Measurements from ENCODE around the gene ZNF638.

ZNF638 gene

DNA sequence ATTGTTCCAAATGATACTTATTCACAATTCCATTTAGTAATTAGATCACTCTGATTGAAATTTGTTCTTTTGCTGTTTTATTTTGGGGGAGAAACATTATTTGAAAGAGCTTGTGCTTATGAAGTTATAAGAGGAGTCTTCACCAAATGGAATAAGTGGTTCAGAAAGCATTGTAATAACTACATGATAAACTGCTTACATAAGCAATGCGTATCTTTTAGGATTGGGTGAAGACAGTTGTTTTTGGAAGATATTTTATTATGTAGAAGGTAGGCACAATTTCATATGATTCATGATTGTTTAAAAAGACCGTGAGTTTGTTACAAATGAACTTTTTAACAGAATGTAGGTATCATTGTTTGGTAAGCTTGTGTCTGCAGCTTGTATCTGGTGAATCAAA lies 14.5 kb downstream of the ZNF638 start:
- TF ChIP-seq SUZ12 (IDR thresholded peaks at IDR 0.05; ENCODE audit: extremely low read depth, insufficient read depth, insufficient read length) (no peak), YY1 (IDR thresholded peaks at IDR 0.05; ENCODE audit: insufficient read depth, insufficient read length) (no peak), ZNF274 (IDR thresholded peaks at IDR 0.05; ENCODE audit: low read depth, low read length) (no peak)
- H3K9me3 ChIP-seq (ENCODE audit: insufficient read depth, low read length): no peaks in the 10 kb centered on the region
- no peak overlapping the region for H3K9ac ChIP-seq (ENCODE audit: insufficient read length, low read depth)
- no peak overlapping the region for H3K4me3 ChIP-seq (ENCODE audit: insufficient read length, low read depth)
- no peaks in the 10 kb centered on the region for H3K4me1 ChIP-seq (ENCODE audit: insufficient read depth, insufficient read length)
- H3K27me3 ChIP-seq (ENCODE audit: insufficient read depth, insufficient read length): no peaks in the 10 kb centered on the region
- peaks cover 30% of the 10 kb centered on the region for H3K36me3 ChIP-seq (ENCODE audit: insufficient read depth, insufficient read length, low read length)
- no peak for DNase-seq (ENCODE audit: low read depth, low spot score)

DNA sequence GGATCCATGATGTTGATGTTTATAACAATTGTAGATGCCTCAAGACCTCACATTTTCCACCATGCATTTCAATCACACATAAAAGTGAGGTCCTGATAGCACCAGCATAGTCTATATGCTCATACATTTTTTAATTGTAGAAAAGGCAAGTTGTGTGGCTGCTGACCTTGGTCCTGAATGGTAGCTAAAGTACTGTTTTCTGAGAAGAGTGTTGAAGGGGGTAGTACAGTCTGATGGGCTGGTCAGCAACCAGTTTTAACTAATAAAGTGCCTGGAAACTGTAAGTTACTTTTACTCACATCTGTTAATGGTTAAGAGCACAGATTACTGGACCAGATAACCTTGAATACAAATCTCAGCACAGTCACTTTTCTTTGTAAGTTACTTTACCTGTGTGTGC lies 15.9 kb downstream of the ZNF638 start:
- H3K4me1 ChIP-seq (ENCODE audit: insufficient read depth, insufficient read length): no peaks in the 10 kb centered on the region
- H3K27me3 ChIP-seq (ENCODE audit: insufficient read depth, insufficient read length): no peaks in the 10 kb centered on the region
- H3K9ac ChIP-seq (ENCODE audit: insufficient read length, low read depth): no peak overlapping the region
- H3K4me3 ChIP-seq (ENCODE audit: insufficient read length, low read depth): no peak overlapping the region
- H3K9me3 ChIP-seq (ENCODE audit: insufficient read depth, low read length): no peaks in the 10 kb centered on the region
- TF ChIP-seq SUZ12 (IDR thresholded peaks at IDR 0.05; ENCODE audit: extremely low read depth, insufficient read depth, insufficient read length): no peak
- no peak for TF ChIP-seq ZNF274 (IDR thresholded peaks at IDR 0.05; ENCODE audit: low read depth, low read length)
- no peak for TF ChIP-seq YY1 (IDR thresholded peaks at IDR 0.05; ENCODE audit: insufficient read depth, insufficient read length)
- DNase-seq (ENCODE audit: low read depth, low spot score): no peak
- H3K36me3 ChIP-seq (ENCODE audit: insufficient read depth, insufficient read length, low read length): peaks cover 39% of the 10 kb centered on the region

DNA sequence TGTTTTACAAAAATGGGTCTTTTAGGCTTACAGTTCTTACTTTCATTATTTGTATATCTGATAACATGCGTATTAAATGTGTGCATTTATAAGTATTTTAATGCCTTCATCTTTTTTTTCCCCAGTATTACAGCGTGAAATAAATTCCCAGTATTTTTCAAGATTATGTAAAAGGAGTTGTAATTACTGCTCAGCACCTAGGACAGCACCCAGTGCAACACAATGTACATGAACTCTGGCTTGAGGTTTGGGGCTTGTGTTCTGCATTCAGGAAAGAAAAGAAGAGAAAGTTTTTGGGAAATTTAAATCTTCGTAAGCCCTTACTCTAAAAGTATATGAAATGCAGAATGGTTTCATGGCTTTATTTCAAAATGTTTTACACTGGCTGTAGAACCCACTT lies 16.7 kb downstream of the ZNF638 start:
- no peaks in the 10 kb centered on the region for H3K4me1 ChIP-seq (ENCODE audit: insufficient read depth, insufficient read length)
- no peak overlapping the region for H3K4me3 ChIP-seq (ENCODE audit: insufficient read length, low read depth)
- no peak overlapping the region for H3K9ac ChIP-seq (ENCODE audit: insufficient read length, low read depth)
- no peak for DNase-seq (ENCODE audit: low read depth, low spot score)
- no peaks in the 10 kb centered on the region for H3K27me3 ChIP-seq (ENCODE audit: insufficient read depth, insufficient read length)
- H3K9me3 ChIP-seq (ENCODE audit: insufficient read depth, low read length): no peaks in the 10 kb centered on the region
- peaks cover 37% of the 10 kb centered on the region for H3K36me3 ChIP-seq (ENCODE audit: insufficient read depth, insufficient read length, low read length)
- TF ChIP-seq ZNF274 (IDR thresholded peaks at IDR 0.05; ENCODE audit: low read depth, low read length) (no peak), SUZ12 (IDR thresholded peaks at IDR 0.05; ENCODE audit: extremely low read depth, insufficient read depth, insufficient read length) (no peak), YY1 (IDR thresholded peaks at IDR 0.05; ENCODE audit: insufficient read depth, insufficient read length) (no peak)

DNA sequence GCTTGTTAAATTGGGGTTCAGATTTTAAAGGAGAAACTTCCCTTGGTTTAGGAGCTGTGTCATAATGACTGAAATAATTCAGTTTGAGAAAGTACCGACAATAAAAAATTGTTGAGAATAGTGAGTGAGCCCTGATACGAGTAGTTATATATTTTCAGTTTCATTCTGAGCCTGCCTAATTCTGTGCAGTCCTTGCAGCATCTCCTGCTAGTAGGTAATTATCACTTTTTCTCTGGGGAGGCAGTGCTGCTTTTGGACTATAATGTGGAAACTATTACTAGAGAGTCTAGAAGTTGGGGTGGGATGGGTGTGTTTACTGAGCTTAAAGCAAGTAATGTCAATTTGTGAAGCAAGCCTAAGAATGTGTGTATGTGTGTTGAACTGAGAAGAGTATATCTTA lies 21.7 kb downstream of the ZNF638 start:
- no peaks in the 10 kb centered on the region for H3K4me1 ChIP-seq (ENCODE audit: insufficient read depth, insufficient read length)
- no peak overlapping the region for H3K9ac ChIP-seq (ENCODE audit: insufficient read length, low read depth)
- H3K36me3 ChIP-seq (ENCODE audit: insufficient read depth, insufficient read length, low read length): peaks cover 58% of the 10 kb centered on the region
- no peaks in the 10 kb centered on the region for H3K27me3 ChIP-seq (ENCODE audit: insufficient read depth, insufficient read length)
- TF ChIP-seq ZNF274 (IDR thresholded peaks at IDR 0.05; ENCODE audit: low read depth, low read length): no peak
- no peak for TF ChIP-seq SUZ12 (IDR thresholded peaks at IDR 0.05; ENCODE audit: extremely low read depth, insufficient read depth, insufficient read length)
- no peak for TF ChIP-seq YY1 (IDR thresholded peaks at IDR 0.05; ENCODE audit: insufficient read depth, insufficient read length)
- H3K4me3 ChIP-seq (ENCODE audit: insufficient read length, low read depth): no peak overlapping the region
- no peaks in the 10 kb centered on the region for H3K9me3 ChIP-seq (ENCODE audit: insufficient read depth, low read length)
- no peak for DNase-seq (ENCODE audit: low read depth, low spot score)

DNA sequence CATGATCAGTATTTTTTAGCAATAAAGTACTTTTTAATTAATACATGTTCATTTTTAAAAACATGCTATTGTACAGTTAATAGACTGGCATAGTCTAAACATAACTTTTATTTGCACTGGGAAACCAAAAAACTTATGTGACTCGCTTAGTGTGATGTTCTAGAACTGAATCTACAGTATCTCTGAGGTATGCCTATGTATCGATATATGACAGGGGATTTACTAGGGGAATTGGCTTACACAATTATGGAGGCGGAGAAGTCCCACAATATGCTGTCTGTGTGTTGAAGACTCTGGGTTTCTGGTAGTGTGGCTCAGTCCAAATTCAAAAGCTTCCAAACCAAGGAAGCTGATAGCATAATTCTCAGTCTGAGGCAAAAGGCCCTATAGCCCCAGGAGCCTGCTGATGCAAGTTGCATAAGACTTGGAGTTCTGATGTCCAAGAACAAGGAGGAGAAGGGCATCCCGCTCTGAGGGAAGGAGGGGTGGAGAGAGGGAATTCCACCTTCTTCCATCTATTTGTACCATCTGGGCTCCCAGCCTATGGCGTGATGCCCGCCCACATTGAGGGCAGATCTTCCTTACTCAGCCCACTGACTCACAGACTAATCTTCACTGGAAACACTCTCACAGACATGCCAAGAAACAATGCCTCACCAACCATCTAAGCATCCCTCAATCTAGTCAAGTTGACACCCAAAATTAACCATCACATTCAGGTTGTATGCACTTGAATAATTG lies 27.5 kb downstream of the ZNF638 start:
- Histone ChIP-seq H3K9me3 (ENCODE audit: insufficient read depth, low read length) (no peaks in the 10 kb centered on the region), H3K9ac (ENCODE audit: insufficient read length, low read depth) (no peak overlapping the region), H3K4me3 (ENCODE audit: insufficient read length, low read depth) (no peak overlapping the region), H3K27me3 (ENCODE audit: insufficient read depth, insufficient read length) (no peaks in the 10 kb centered on the region), H3K4me1 (ENCODE audit: insufficient read depth, insufficient read length) (no peaks in the 10 kb centered on the region), H3K36me3 (ENCODE audit: insufficient read depth, insufficient read length, low read length) (peaks cover 61% of the 10 kb centered on the region)
- TF ChIP-seq SUZ12 (IDR thresholded peaks at IDR 0.05; ENCODE audit: extremely low read depth, insufficient read depth, insufficient read length): no peak
- no peak for TF ChIP-seq YY1 (IDR thresholded peaks at IDR 0.05; ENCODE audit: insufficient read depth, insufficient read length)
- no peak for TF ChIP-seq ZNF274 (IDR thresholded peaks at IDR 0.05; ENCODE audit: low read depth, low read length)
- DNase-seq (ENCODE audit: low read depth, low spot score): no peak

DNA sequence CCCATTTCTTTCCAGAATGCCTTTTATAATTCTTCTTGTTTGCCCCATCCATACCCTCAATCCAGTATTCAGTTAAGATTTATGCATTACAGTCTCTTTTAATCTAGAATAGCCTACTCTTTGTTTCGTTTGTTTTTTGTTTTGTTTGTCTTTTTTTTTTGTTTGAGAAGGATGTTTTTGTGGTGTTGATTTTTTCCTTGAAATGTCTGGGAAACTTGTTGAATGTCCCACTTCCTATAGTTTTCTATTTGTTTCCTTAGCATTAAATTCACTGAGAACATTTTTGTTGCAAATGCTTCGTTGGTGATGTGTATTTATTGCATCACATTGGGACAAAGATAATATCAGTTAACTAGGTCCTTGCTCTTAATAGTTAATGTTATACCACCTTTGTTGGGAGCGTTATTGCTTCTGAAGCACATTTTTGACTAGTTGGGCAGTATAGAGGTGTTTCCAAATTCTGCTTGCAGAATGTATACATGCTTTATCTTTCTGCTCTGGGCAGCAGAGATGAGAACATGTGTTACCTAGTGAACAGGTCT lies 28.9 kb downstream of the ZNF638 start:
- no peak for DNase-seq (ENCODE audit: low read depth, low spot score)
- peaks cover 69% of the 10 kb centered on the region for H3K36me3 ChIP-seq (ENCODE audit: insufficient read depth, insufficient read length, low read length)
- no peaks in the 10 kb centered on the region for H3K27me3 ChIP-seq (ENCODE audit: insufficient read depth, insufficient read length)
- no peak overlapping the region for H3K4me3 ChIP-seq (ENCODE audit: insufficient read length, low read depth)
- H3K9ac ChIP-seq (ENCODE audit: insufficient read length, low read depth): no peak overlapping the region
- H3K9me3 ChIP-seq (ENCODE audit: insufficient read depth, low read length): no peaks in the 10 kb centered on the region
- H3K4me1 ChIP-seq (ENCODE audit: insufficient read depth, insufficient read length): no peaks in the 10 kb centered on the region
- TF ChIP-seq ZNF274 (IDR thresholded peaks at IDR 0.05; ENCODE audit: low read depth, low read length) (no peak), SUZ12 (IDR thresholded peaks at IDR 0.05; ENCODE audit: extremely low read depth, insufficient read depth, insufficient read length) (no peak), YY1 (IDR thresholded peaks at IDR 0.05; ENCODE audit: insufficient read depth, insufficient read length) (no peak)

DNA sequence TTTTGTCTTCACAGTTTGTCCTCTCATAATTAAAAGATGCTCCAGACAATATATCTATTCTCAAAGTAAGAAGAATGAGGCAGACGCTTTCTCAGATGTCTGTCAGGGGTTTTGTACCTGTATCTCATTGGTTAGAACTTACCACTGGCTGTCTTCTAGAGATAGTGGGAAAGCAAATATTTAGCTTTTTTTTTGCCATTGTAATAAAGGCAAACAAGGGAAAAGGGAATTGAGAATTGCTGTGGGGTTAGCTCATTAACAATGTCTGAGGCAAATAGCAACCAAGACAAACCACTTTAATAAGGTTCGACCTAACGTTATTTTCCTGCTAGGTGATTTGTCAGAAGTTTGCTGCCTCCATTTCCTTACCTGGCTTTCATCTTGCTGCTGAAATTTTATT lies 30.0 kb downstream of the ZNF638 start:
- Histone ChIP-seq H3K27me3 (ENCODE audit: insufficient read depth, insufficient read length) (no peaks in the 10 kb centered on the region), H3K9me3 (ENCODE audit: insufficient read depth, low read length) (no peaks in the 10 kb centered on the region), H3K9ac (ENCODE audit: insufficient read length, low read depth) (no peak overlapping the region), H3K4me3 (ENCODE audit: insufficient read length, low read depth) (no peak overlapping the region), H3K36me3 (ENCODE audit: insufficient read depth, insufficient read length, low read length) (peaks cover 71% of the 10 kb centered on the region), H3K4me1 (ENCODE audit: insufficient read depth, insufficient read length) (no peaks in the 10 kb centered on the region)
- DNase-seq (ENCODE audit: low read depth, low spot score): no peak
- TF ChIP-seq ZNF274 (IDR thresholded peaks at IDR 0.05; ENCODE audit: low read depth, low read length) (no peak), SUZ12 (IDR thresholded peaks at IDR 0.05; ENCODE audit: extremely low read depth, insufficient read depth, insufficient read length) (no peak), YY1 (IDR thresholded peaks at IDR 0.05; ENCODE audit: insufficient read depth, insufficient read length) (no peak)

Measured in NT2/D1 (cell line).